A375 (cell line): ENCODE measurements around the gene PIK3R4. TPM values are rescaled to one million over a fixed set of nuclear protein-coding genes. Genes with fewer than 3 reads are reported as not detected.

Source experiments
- total RNA-seq: library from RNA; depleted of rRNA; stranded (reverse); fragments of >200 nt; shearing (Covaris generic); gene quantifications from 2 replicates; pipeline ENCODE4 v1.2.3, GENCODE V29; 2014; rRNA removed

The PIK3R4 gene
- 28.4 and 44.6 TPM in 2 replicates for total RNA-seq

DNA sequence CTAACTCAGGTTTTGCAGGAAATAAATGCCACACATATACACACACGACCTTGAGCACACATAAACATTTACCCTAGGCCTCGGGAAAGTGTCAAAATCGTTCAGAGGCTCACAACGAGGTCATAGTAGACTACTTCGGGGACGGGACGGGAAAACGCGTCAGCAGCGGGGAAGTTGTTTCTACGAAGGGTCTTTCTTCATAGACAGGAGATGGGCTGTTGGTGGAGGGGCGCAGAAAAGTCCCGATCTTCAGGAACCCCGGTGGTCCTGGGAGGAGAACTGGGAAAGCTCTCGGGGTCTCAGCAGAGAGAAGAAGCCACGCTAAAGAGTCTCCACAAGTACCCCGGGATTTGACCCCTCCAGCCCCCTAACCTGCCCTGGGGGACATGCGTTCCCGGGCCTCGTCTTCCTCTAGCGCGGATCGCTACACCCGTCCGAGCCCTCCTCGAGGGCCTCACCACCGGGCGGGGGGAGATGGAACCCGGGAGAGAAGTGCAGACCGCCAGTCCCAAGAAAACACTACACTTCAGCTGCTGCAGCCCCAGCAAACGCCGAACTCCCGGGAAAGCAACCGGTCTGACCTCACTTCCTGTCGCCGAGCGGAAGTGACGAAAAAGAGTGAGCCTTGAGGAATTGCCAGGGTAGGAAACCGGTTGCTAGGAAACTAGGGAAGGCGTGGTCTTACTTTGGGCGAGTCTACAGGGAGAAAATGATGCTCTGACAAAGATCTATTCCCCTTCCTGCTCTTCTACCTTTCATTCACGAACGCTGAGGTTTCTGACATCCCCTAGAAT lies at the start of gene PIK3R4:
Gene PIK3R4 (minus strand): TSS at position 584 of the 794 bp plus-strand sequence. CDS start 1,611 bp downstream, outside the sequence.

Other genes with a start within 250 kb of the PIK3R4 start
- not detected in 2 replicates for gene COL6A6, start 229.7 kb downstream of the PIK3R4 start, total RNA-seq
- gene ATP2C1, start 147.3 kb upstream of the PIK3R4 start, total RNA-seq = 37.7 and 37.9 TPM in 2 replicates